Osteocyte (in vitro differentiated cells): ENCODE measurements around the gene TMEM147. TPM values are rescaled to one million over a fixed set of nuclear protein-coding genes. Genes with fewer than 3 reads are reported as not detected.

Source experiments
- DNase-seq: peaks from one replicate; pipeline ENCODE4 v3.0.0; 2021; ENCODE audit warnings: mixed read lengths; ENCODE audit not compliant: unreplicated experiment; ENCODE audit errors: extremely low spot score
- H3K27ac Mint-ChIP-seq: one replicate; pipeline ENCODE4 v1.8.0; 2021; ENCODE audit warnings: mild to moderate bottlenecking, mixed read lengths; ENCODE audit not compliant: unreplicated experiment
- H3K27me3 Mint-ChIP-seq: one replicate; pipeline ENCODE4 v1.8.0; 2021; ENCODE audit warnings: mixed read lengths; ENCODE audit not compliant: unreplicated experiment
- H3K36me3 Mint-ChIP-seq: one replicate; pipeline ENCODE4 v1.8.0; 2021; ENCODE audit warnings: mixed read lengths; ENCODE audit not compliant: unreplicated experiment
- H3K4me1 Mint-ChIP-seq: one replicate; pipeline ENCODE4 v1.8.0; 2021; ENCODE audit warnings: mixed read lengths; ENCODE audit not compliant: unreplicated experiment
- H3K4me3 Mint-ChIP-seq: one replicate; pipeline ENCODE4 v1.8.0; 2021; ENCODE audit warnings: mild to moderate bottlenecking, moderate library complexity, mixed read lengths; ENCODE audit not compliant: unreplicated experiment
- H3K9me3 Mint-ChIP-seq: one replicate; pipeline ENCODE4 v1.8.0; 2021; ENCODE audit warnings: mixed read lengths; ENCODE audit not compliant: unreplicated experiment
- total RNA-seq: library from RNA; stranded (reverse); gene quantifications from 2 replicates; pipeline ENCODE4 v1.2.1, GENCODE V29; 2021
- TF ChIP-seq, protein P1 (sequence below): fragments of 200-600 bp; sonication (generic); IDR thresholded peaks from 2 replicates; pipeline ENCODE4 v1.5.0; 2021; ENCODE audit warnings: antibody characterized with exemption, mild to moderate bottlenecking, moderate library complexity

Gene TMEM147
- total RNA-seq, 1 donor from 2014 or later, result 110 TPM

DNA sequence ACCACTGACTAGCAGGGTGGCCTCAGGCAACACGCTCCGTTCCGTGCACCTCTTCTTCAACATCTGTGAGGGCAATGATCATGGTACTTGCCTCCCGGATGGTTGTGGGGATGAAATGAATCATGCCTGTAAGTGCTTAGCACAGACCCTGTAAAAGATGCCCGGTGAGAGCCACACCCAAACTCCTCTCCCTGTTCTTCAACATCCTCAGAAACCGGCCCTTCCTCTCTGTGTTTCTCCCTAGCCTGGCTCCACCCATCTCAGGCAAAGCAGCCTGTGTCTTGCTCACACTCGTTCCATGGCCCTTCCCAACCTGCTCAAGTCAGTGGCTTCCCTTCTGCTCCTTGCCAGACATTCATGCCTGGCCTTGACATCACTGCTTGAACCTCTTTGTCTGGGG lies 26.1 kb upstream of the TMEM147 start:
- Mint-ChIP-seq H3K9me3 (no peaks in the 10 kb centered on the region), H3K4me1 (peaks cover 10% of the 10 kb centered on the region), H3K4me3 (no peak overlapping the region), H3K27ac (no peak overlapping the region), H3K36me3 (no peaks in the 10 kb centered on the region), H3K27me3 (peaks cover 5% of the 10 kb centered on the region)
- DNase-seq, result no peak
- TF ChIP-seq, protein P1, sequence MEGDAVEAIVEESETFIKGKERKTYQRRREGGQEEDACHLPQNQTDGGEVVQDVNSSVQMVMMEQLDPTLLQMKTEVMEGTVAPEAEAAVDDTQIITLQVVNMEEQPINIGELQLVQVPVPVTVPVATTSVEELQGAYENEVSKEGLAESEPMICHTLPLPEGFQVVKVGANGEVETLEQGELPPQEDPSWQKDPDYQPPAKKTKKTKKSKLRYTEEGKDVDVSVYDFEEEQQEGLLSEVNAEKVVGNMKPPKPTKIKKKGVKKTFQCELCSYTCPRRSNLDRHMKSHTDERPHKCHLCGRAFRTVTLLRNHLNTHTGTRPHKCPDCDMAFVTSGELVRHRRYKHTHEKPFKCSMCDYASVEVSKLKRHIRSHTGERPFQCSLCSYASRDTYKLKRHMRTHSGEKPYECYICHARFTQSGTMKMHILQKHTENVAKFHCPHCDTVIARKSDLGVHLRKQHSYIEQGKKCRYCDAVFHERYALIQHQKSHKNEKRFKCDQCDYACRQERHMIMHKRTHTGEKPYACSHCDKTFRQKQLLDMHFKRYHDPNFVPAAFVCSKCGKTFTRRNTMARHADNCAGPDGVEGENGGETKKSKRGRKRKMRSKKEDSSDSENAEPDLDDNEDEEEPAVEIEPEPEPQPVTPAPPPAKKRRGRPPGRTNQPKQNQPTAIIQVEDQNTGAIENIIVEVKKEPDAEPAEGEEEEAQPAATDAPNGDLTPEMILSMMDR, result no peak

DNA sequence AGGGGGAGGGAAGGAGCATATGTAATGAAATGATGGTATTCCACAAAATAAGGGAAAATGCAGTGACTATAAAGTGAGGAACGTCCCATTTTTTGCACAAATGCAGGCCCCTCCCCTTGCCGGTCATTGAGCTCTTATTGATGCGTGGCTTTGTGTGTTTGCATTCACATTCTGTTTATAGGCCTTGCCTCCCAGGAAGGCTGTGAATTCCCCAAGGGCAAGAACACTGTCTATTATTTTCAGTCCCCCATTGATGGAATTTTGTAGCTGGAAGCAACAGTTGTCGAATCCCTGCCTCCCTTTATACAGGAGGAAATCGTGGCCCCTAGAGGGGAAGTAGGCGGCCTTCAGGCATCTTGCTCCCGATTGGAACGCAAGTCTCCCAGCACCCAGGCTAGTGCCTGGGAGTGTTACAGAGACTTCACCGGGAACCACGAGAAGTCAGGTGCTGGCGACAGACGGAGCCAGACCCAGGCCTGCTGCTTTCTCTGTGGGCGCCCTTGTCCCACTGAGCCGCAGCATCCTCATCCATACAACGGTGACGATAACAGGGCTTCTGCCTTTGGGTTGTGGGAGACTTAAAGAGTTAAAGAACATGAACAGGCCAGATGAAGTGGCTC lies 24.2 kb upstream of the TMEM147 start:
- Mint-ChIP-seq H3K27me3 (peaks cover 7% of the 10 kb centered on the region), H3K36me3 (no peaks in the 10 kb centered on the region), H3K4me3 (no peak overlapping the region), H3K9me3 (no peaks in the 10 kb centered on the region), H3K4me1 (peaks cover 8% of the 10 kb centered on the region), H3K27ac (no peak overlapping the region)
- TF ChIP-seq, protein P1, result no peak
- no peak for DNase-seq

DNA sequence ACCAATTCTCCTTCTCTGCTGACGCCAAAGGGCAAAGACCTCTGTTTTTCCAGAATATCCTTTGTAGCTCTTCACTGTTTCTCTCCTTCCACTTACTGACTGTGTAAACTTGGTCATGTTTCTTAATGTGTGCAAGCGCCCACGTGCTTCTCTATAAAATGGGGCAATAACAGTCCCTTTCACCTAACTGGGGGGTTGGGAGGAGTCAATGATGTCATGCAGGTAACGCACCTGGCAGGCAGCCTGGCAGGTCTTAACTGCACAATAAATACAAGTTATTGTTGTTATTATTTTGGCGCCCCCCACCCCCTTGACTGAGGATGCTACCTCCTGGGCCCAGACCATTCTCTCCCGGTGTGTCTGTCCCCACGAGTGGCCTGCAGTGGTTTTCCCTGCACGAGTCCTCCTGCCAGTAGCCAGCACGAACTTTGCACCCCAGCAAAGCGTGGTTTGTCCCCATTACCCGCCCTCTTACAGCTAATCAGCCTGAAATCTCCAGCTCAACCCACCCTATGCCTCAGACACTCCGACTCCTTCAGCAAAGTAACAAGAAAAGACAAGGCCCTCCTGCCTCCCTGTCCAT lies 22.6 kb upstream of the TMEM147 start:
- no peaks in the 10 kb centered on the region for H3K9me3 Mint-ChIP-seq
- peaks cover 7% of the 10 kb centered on the region for H3K27me3 Mint-ChIP-seq
- H3K36me3 Mint-ChIP-seq, result no peaks in the 10 kb centered on the region
- TF ChIP-seq, protein P1, result no peak
- peaks cover 8% of the 10 kb centered on the region for H3K4me1 Mint-ChIP-seq
- H3K27ac Mint-ChIP-seq, result no peak overlapping the region
- no peak for DNase-seq
- H3K4me3 Mint-ChIP-seq, result no peak overlapping the region

DNA sequence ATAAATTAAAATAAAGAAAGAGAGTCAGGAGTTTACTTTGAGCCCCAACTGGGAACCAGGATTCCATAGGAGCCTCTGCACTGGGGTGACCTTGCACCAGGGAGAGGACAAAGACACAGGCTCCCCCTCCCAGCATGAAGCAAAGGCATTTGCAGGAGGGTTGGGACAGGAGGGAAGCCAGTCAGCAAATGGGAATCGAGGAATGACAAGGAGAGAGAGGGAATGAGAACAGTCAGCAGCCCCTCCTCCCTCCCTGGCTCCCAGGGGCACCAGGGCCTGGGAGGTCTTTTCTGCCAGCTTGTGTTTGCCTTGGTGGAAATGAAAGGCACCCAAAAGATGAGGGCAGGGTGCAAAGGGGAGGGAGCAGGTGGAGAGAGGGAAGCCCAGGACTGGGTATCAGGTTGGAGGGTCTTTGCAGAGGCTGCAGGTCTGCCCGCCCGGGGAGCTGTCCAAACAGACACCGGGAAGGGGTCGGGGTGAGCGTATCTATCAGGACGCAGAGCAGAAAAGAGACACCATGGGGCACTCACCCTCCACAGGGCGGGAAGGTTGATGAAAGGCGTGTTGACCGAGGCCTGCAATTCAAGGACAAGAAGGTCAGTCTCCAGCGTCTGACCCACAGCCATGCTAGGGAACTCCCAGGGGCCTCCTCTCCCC lies 21.1 kb upstream of the TMEM147 start:
- no peak overlapping the region for H3K4me3 Mint-ChIP-seq
- H3K27ac Mint-ChIP-seq, result no peak overlapping the region
- peaks cover 2% of the 10 kb centered on the region for H3K4me1 Mint-ChIP-seq
- TF ChIP-seq, protein P1, result no peak
- no peak for DNase-seq
- no peaks in the 10 kb centered on the region for H3K9me3 Mint-ChIP-seq
- no peaks in the 10 kb centered on the region for H3K36me3 Mint-ChIP-seq
- peaks cover 7% of the 10 kb centered on the region for H3K27me3 Mint-ChIP-seq

DNA sequence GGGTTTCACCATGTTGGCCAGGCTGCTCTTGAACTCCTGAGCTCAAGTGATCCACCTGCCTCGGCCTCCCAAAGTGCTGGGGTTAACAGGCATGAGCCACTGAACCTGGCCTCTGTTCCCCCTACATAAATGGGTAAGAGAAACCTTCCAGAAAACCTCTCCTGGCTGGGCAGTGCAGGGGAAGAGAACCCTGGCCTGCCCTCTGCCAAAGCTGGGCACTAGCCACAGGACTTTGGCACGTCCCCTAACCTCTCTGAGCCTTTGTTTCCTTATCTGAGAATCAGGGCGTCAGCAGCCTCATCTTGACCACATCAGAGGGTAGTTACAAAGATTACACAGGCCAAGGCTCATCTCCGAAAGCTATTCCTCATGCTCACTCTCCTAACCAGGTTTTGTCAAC lies 19.6 kb upstream of the TMEM147 start:
- Mint-ChIP-seq H3K9me3 (no peaks in the 10 kb centered on the region), H3K4me1 (no peaks in the 10 kb centered on the region), H3K36me3 (no peaks in the 10 kb centered on the region), H3K4me3 (no peak overlapping the region), H3K27me3 (peaks cover 7% of the 10 kb centered on the region), H3K27ac (no peak overlapping the region)
- no peak for DNase-seq
- TF ChIP-seq, protein P1, result no peak
